HG02798 (cell line): ENCODE results near the gene NBAS.
"Not testable (repeated sequence)": the region's sequence is repeated elsewhere in the genome, so short reads cannot be mapped to it uniquely, and the experiment has no call there.

Source experiments
- ATAC-seq: cut with Tn5 transposase; IDR thresholded peaks from one replicate; pipeline ENCODE4 v1.9.1; 2021; ENCODE audit warnings: mild to moderate bottlenecking; ENCODE audit not compliant: unreplicated experiment, poor library complexity

Gene NBAS

DNA sequence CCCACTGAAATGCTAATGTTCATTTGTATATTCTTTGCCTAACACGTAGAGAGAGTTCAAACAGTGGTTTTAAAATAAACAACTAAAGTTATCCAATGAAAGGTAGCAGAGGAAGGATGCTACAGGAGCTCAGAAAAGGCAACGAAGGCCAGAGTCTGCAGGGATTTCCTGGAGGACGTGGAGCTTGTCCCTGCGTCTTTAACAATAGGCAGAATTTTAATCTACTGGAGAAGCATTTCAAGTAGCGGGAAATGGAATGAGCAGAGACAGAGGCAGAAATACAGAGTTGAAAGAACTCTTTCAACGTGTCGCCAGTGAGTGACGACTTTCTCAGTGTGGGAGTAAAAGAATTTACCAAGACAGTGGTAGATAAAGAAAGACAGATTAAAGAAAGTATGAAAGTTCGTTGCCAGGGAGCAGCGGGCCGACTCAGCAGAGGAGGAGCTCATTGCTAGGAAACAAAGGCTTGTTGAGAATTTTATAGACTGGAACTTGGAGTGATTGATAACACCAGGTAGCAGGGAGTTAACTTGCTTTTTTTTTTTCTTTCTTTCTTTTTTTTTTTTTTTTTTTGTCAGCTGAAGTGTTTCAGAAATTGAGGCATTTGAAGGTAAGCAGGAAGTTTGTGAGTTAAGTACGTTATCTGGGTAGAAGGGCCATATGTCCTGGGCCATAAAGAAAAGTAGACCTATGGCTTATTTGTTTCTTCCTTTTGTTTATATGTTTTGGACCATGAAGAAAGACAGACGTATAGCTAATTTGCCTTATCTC, 625 bp upstream of the NBAS start:
- peak; percentile 38 for ATAC-seq

DNA sequence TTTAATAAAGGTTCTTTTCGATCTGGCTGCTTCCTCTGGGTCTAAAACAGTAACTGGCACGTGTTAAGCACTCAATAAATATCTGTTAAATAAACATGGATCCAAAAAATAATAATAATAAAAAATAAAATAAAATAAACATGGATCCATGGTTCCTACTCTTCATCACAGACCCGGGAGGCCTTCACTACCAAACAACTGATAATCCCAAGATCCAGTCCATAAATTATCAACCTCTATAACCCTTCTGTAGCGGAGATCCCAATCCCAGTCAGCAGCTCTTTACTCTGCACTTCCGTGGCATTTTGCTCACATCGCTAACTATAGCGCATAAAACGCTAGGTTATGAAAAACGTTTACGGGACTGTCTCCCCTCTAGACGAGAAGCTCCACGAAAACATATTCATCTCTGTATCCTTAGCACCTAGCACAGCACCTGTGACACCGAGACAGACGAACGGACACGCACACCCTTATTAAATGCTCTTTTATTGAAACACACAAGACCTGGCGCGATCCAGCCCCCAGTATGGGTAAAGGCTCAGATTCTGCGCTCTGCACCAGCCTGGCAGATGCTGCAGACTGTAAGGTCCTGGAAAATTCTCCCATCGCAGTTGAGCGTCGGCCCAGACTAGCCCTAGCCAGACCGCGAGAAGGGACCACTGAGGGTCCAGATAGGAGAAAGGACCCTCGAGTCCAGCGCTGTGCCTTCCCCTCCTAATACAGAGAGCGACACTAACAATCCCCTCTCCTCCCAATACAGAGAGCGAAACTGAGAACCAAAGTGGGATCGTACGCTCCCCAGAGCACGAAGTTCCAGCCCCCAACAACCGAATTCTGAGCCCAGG, 770 bp downstream of the NBAS start:
- ATAC-seq, result peak; percentile 40

DNA sequence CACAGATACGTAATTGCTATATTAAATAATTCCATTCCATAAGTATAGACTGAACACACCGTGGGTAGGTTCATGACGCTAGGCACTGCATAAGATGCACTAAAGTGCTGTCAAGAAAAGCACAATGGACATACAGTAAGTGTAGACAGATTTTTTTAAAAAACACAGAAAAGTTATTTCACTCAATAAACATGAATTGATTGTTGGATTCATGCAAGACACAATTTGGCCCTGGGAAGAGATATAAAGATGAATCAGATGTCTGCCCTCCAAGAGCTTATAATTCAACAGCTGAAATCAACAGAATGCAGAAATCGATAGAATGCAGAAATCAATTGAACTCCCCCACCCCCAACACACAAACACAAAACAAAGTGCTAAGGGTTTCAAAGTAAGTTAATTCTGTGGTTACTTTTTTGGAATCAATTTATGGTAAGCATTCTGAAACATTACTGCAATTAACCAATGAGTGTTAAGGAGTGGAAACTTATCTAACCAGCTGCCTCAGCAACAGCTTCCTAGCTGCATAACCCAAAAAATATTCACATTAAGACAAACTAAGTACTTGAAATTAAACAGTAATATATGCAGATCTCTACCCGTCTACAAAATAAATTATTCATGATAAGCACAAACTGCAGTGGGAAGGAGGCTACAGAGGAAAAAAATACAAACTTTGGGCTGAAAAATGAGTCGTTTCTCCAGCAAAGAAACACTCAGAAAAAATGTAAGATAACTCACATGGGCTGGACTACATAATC, 1.6 kb downstream of the NBAS start:
- no peak for ATAC-seq

DNA sequence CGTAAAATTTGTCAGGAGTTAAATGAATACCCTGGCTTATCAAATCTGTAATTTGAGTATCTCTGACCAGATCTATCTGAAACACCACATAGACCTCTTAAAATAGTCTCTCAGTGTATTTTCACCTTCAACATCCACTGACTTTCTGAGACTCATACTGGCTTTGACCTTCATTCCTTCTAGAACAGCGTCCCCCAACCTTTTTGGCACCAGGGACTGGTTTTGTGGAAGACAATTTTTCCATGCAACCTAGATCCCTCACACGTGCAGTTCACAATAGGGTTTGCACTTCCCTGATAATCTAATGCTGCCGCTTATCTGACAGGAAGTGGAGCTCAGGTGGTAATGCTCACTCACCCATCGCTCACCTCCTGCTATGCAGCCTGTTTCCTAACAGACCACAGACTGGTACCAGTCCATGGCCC, 3.2 kb downstream of the NBAS start:
- ATAC-seq, result no peak

DNA sequence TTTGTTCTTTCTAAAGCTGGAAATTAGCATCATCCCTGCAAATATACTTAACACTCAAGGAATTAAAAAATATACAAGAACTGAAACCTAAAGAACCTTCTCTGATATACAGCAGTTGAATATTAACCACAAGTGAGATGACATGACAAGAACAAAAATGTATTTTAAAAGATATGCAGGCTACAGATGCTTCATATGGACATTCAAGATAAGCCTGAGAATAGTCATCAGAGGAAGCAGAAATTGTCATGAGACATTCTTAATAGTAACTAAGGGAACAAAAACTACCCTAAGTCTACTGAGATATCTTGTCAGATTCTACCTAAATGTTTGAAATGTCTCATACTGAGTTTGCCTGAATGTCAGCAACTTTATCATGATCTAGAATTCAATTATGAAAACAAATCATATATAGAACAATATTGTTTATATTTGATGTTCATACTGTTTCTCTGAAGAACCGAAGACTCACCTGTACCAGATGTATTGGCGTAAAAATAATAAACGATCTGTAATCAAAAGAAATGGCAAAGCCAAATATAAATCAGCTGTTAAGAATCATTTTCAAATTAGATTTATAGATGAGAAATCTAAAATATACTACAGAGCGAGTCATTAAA, 4.7 kb downstream of the NBAS start:
- ATAC-seq, result no peak

DNA sequence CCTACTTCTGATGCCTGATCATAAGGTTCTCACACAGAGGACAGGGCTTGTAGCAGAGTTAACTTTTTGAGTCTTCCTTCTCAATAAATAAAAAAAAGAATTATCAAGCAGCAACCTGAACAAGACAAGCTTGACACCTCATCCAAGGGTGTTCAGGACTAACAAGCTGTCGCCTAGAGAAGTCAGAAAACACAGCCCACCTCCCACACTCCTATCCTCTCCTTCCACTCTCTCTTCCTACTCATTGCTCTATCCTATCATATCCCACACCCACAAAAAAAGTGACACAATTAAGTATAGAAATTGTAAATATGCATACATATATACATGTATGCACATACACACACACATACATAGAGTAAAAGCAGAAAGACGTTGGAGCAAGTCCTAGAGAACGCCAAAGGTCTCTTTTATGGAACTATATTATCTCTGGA, 5.4 kb downstream of the NBAS start:
- ATAC-seq, result no peak

DNA sequence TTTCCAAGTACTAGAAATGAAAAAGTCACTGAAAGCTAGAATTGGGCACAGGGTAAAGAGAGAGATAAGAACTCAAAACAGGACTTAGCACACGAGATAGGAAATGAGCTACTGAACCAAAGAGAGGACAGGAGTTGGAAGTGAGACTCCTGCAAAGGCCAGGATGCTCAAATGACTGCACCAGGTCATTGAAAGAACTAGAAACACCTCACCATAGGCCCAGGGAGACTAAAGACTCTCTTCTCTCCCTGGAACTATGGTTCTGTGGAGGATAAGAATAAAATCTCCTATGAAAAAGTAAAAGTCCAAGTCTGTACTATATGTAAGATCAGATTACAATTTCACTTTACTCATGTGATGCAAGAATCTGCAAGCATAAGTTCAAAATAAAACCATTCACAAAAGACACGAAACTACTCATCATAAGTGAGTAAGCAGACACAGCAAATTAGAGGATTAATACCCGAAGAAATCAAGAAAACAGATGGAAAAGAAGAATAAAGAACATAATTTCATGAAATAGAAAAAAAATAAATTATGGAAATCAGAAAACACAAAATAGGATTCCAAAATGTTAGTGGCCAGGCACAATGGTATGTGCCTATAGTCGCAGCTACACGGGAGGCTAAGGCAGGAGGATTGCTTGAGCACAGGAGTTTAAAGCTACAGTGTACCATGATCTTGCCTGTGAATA, 6.5 kb downstream of the NBAS start:
- ATAC-seq, result no peak

DNA sequence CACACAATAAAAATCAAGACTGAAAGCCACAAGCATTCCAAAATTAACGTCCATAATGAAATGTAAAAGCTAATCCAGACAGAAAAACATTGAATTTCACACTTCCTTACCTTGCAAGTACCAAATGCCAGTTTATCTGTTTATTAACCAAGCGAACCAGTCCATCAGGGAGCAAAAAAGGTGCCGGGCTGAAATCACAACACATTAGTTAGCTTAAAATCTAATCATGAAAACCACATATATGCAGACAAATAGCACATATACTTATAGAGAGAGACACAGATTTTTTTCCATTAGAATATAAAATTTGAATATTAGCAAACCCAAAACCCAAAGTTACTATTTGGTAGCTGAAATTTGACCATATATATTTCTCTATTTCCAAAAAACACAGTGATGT, 7.2 kb downstream of the NBAS start:
- ATAC-seq, result no peak

DNA sequence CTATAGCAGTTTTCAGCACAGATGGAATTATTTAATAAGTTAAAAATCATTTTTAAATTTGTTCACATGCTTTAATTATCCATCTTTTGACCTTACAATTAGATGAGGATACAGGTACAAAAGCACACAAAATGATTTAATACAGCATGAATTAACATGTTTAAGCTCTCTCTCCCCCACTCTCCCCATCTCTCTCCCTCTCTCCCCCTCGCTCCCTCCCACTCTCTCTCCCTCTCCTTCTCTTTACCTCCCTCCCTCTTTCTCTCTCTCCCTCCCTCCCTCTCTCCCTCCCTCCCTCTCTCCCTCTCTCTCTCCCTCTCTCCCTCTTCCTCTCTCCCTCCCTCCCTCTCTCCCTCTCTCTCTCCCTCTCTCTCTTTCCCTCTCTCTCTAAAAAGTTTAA, 7.6 kb downstream of the NBAS start:
- ATAC-seq, result no peak

DNA sequence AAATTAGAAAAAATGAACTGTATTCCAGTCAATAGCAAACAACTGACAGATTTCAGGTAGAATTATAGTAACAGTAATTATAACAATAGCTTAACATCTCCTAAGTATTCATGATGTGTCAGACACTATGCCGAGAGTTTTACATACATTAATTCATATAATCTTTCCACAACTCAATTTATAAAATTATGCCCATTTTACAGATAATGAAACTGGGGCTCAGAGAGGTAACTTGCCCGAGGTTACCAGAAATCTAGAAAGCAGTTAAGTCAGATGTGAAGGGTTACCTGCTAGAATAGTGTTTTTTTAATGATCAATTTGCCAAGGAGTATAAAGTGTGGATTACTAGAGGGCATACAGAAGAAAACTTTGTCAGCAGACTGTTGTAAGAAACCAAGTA, 12.2 kb downstream of the NBAS start:
- ATAC-seq, result no peak

DNA sequence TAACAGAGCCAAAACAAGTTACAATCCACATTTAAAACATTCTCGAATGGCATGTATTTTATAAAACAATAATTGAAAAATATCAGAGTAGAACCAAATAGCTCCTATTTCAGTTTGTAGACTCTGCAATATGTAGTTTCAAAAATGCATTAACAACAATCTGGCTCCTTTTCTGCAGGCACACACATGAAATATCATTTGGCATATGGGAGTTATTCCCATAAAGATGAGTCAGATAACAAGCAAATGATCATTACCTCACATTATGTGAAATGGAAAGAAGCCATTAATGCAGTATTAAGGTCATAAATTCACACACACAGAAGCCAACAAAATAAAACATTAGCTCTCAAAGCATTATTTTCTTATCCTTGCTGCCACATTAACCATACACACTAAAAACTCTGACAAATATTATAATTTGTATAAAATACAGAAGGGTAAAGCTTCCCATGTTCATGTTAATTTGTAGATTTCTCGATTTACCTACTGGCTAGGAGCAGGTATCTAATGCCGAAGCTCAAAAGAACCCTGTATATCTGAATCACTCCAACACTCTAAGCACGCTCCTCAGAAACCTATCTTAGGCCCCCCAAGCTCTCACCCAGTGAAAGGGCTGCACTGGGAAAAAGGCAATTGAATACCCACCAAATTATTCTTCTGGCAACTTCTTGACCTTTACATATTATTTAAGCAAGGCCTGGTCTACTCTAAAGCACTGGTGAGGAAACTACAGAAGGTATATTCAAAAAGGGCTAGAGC, 13.8 kb downstream of the NBAS start:
- no peak for ATAC-seq

DNA sequence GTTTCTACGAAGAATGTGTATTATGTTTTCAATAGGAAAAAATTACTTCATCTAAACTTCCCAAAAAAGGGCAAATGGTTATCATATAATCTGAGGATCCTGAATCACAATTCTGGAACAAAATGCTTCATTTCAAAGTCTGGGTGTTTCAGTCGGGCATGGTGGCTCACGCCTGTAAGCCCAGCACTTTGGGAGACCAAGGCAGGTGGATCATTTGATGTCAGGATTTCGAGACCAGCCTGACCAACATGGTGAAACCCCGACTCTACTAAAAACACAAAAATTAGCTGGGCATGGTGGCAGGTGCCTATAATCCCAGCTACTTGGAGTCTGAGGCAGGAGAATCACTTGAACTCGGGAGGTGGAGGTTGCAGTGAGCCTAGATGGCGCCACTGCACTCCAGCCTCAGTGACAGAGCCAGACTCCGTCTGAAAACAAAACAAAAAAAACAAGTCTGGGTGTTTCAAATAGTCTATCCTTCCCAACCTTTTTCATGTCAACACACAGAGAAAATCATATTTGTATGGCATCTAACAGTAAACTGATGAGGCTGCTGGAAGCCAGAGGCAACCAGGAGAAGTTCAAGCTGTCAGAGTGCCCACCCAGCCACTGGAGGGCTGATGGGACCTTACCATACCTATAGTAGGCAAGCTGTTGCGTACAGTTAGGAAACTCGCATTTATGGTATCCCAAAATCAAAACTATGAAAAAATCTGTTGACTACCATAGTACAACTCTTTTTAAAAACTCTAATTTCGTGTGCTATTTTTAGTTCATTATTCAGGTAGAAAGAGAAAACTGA, 14.6 kb downstream of the NBAS start:
- no peak for ATAC-seq

DNA sequence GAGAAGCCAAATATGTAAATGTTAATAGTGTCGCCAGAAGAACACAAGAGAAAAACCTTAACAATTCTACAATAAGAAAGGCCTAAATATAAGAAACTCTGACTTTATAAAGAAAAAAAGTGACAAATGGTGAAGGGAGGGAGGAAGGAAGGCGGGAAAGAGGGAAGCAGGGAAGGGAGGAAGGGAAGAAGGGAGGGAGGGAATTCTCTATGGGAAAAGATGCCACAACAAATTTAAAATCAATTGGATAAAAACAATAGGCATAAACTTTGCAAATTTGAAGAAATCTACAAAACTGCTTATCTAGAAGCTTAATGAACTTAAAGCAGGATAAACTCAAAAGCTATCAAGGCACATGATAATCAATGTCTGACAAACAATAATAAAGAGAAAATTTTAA, 16.9 kb downstream of the NBAS start:
- no peak for ATAC-seq

DNA sequence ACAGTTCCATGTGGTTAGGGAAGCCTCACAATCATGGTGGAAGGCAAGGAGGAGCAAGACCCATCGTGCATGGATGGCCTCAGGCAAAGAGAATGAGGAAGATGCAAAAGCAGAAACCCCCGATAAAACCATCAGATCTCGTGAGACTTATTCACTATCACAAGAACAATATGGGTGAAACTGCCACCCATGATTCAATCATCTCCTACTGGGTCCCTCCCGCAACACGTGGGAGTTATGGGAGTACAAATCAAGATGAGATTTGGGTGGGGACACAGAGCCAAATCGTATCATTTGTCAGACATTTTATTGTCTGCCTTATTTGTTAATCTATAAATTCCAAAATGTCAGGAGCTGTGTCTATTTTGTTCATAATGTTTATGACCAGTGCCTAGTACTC, 17.6 kb downstream of the NBAS start:
- ATAC-seq, result no peak

DNA sequence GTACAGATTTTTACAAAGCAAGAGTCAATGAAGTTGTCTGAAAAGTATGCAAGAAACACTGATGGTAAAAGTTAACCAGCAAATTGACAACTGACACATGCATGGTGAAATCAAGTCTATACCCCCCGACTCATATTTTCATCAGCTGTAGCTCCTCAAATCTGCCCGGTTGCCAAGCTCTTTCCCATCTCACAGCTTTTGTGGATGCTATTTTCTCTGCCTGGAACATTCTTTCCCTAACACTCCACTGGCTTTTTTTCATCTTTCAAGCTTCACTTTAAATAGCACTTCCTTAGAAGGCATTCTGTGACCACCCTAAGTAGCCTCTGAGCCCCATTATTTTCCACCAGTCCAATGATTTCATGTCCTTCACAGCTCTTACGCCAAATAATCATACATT, 18.1 kb downstream of the NBAS start:
- no peak for ATAC-seq

DNA sequence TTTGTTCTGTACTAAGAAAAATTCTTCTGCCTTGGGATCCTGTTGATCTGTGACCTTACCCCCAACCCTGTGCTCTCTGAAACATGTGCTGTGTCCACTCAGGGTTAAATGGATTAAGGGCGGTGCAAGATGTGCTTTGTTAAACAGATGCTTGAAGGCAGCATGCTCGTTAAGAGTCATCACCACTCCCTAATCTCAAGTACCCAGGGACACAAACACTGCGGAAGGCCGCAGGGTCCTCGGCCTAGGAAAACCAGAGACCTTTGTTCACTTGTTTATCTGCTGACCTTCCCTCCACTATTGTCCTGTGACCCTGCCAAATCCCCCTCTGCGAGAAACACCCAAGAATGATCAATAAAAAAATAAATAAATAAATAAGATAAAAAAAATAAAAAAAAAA, 18.9 kb downstream of the NBAS start:
- ATAC-seq, result not testable (repeated sequence)

DNA sequence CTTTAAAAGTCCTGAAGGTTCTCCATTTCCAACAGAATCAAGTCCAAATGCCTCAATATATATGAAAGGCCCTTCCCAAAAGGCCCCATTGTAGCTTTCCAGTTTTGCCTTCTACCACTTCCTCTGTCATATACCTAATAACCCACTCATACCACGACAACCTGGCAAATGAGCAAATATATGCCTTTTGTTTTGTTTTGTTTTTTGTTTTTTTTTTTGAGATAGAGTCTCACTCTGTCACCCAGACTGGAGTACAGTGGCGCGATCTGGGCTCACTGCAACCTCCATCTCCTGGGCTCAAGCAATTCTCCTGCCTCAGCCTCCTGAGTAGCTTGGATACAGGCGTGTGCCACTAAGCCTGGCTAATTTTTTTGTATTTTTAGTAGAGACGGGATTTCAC, 20.6 kb downstream of the NBAS start:
- peak; percentile 31 for ATAC-seq

DNA sequence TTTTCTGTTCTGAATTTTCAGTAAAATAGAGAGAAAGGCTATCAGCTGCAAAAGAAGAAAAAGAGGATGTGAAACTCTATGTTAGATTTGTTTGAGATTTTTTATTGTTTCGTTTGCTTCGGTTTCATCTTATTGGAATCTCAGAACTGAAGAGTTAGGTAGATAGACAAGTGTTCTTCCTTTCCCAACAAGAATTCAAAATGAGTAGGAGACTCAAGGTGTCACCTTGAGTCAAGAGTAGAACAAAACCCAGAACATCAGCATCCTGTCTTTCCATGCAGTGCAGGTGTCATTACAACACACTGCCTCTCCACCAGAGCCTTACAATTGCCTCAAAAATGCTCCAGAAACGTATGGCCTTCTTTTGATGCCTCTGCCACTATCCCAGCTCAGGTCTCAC, 21.1 kb downstream of the NBAS start:
- peak; percentile 71 for ATAC-seq
